Astrocyte (in vitro differentiated cells and primary cell): ENCODE measurements around the gene PKD1L1. TPM values are rescaled to one million over a fixed set of nuclear protein-coding genes. Genes with fewer than 3 reads are reported as not detected.

Experiments used
- DNase-seq: peaks from one replicate; pipeline ENCODE4 v3.0.0-alpha.2; 2010; ENCODE audit warnings: low read depth
- FAIRE-seq: peaks from 2 replicates; lab custom pipeline; 2011; peaks lifted over from hg19 to GRCh38; lab: Jason Lieb, UNC
- H2AFZ ChIP-seq: 2 replicates; pipeline ENCODE4 v1.6.0; 2012; ENCODE audit warnings: low read depth, low read length, inconsistent platforms
- H3K27ac ChIP-seq: 2 replicates; pipeline ENCODE4 v1.5.1; 2011; ENCODE audit warnings: low read depth, low read length, inconsistent platforms
- H3K27me3 ChIP-seq: 2 replicates; pipeline ENCODE4 v1.6.0; 2011; ENCODE audit warnings: low read length, inconsistent platforms; ENCODE audit not compliant: insufficient read depth
- H3K36me3 ChIP-seq: 2 replicates; pipeline ENCODE4 v1.5.1; 2011; ENCODE audit warnings: low read length, inconsistent platforms; ENCODE audit not compliant: insufficient read depth
- H3K4me1 ChIP-seq: 2 replicates; pipeline ENCODE4 v1.5.1; 2011; ENCODE audit warnings: low read length, inconsistent platforms; ENCODE audit not compliant: insufficient read depth
- H3K4me2 ChIP-seq: 2 replicates; pipeline ENCODE4 v1.6.0; 2012; ENCODE audit warnings: low read length, inconsistent platforms
- H3K4me3 ChIP-seq: 2 replicates; pipeline ENCODE4 v1.5.1; 2011; ENCODE audit warnings: low read depth, mild to moderate bottlenecking, low read length, inconsistent platforms; ENCODE audit not compliant: insufficient read depth
- H3K79me2 ChIP-seq: 2 replicates; pipeline ENCODE4 v1.6.0; 2012; ENCODE audit warnings: mild to moderate bottlenecking, low read length, inconsistent platforms; ENCODE audit not compliant: insufficient read depth
- H3K9ac ChIP-seq: 2 replicates; pipeline ENCODE4 v1.6.0; 2012; ENCODE audit warnings: mild to moderate bottlenecking, low read length, inconsistent platforms
- H3K9me3 ChIP-seq: 2 replicates; pipeline ENCODE4 v1.5.1; 2012; ENCODE audit warnings: low read depth, mild to moderate bottlenecking, low read length, inconsistent platforms; ENCODE audit not compliant: insufficient read depth
- H4K20me1 ChIP-seq: 2 replicates; pipeline ENCODE4 v1.6.0; 2012; ENCODE audit warnings: low read length, inconsistent platforms; ENCODE audit not compliant: insufficient read depth
- H3K27ac Mint-ChIP-seq: one replicate; pipeline ENCODE4 v1.8.0; 2021; ENCODE audit warnings: mild to moderate bottlenecking, mixed read lengths; ENCODE audit not compliant: unreplicated experiment
- H3K27me3 Mint-ChIP-seq: one replicate; pipeline ENCODE4 v1.8.0; 2021; ENCODE audit warnings: low read depth, mixed read lengths; ENCODE audit not compliant: unreplicated experiment
- H3K36me3 Mint-ChIP-seq: one replicate; pipeline ENCODE4 v1.8.0; 2021; ENCODE audit warnings: low read depth, mixed read lengths; ENCODE audit not compliant: unreplicated experiment
- H3K4me1 Mint-ChIP-seq: one replicate; pipeline ENCODE4 v1.8.0; 2021; ENCODE audit warnings: low read depth, mixed read lengths; ENCODE audit not compliant: unreplicated experiment
- H3K4me3 Mint-ChIP-seq: one replicate; pipeline ENCODE4 v1.8.0; 2021; ENCODE audit warnings: mild to moderate bottlenecking, moderate library complexity, mixed read lengths; ENCODE audit not compliant: unreplicated experiment
- H3K9me3 Mint-ChIP-seq: one replicate; pipeline ENCODE4 v1.8.0; 2021; ENCODE audit warnings: mild to moderate bottlenecking, mixed read lengths; ENCODE audit not compliant: unreplicated experiment
- CTCF ChIP-seq: IDR thresholded peaks from 2 replicates; pipeline ENCODE4 v1.5.1; 2011; ENCODE audit warnings: low read depth, mild to moderate bottlenecking, inconsistent platforms, low read length, moderate library complexity; ENCODE audit not compliant: insufficient read depth
- EZH2 ChIP-seq: IDR thresholded peaks from 2 replicates; pipeline ENCODE4 v1.6.1; 2012; ENCODE audit warnings: mild to moderate bottlenecking, low read length, inconsistent platforms; ENCODE audit not compliant: insufficient read depth
- total RNA-seq: library from RNA; stranded (reverse); gene quantifications from 2 replicates; pipeline ENCODE4 v1.2.1, GENCODE V29; 2021

Gene PKD1L1
- total RNA-seq, 1 donor from 2014 or later, result 0.39 TPM

GRCh38 chr7:47751043-47751442 lies 197.2 kb downstream of the PKD1L1 start:
- Histone ChIP-seq H3K79me2 (no peaks in the 10 kb centered on the region), H3K36me3 (no peaks in the 10 kb centered on the region), H4K20me1 (no peaks in the 10 kb centered on the region), H2AFZ (no peak overlapping the region), H3K27ac (no peak overlapping the region), H3K4me2 (no peak overlapping the region), H3K9ac (no peak overlapping the region), H3K9me3 (no peaks in the 10 kb centered on the region), H3K27me3 (no peaks in the 10 kb centered on the region), H3K4me3 (no peak overlapping the region), H3K4me1 (no peaks in the 10 kb centered on the region)
- H3K36me3 Mint-ChIP-seq, result no peaks in the 10 kb centered on the region
- peaks cover 16% of the 10 kb centered on the region for H3K27me3 Mint-ChIP-seq
- no peak for FAIRE-seq
- H3K27ac Mint-ChIP-seq, result no peak overlapping the region
- TF ChIP-seq EZH2 (no peak), CTCF (no peak)
- peaks cover 3% of the 10 kb centered on the region for H3K9me3 Mint-ChIP-seq
- H3K4me3 Mint-ChIP-seq, result no peak overlapping the region
- no peak for DNase-seq
- no peaks in the 10 kb centered on the region for H3K4me1 Mint-ChIP-seq

- Histone ChIP-seq H3K79me2 (no peaks in the 10 kb centered on the region), H2AFZ (no peak overlapping the region), H3K36me3 (no peaks in the 10 kb centered on the region), H3K4me2 (no peak overlapping the region), H3K27ac (no peak overlapping the region), H3K9ac (no peak overlapping the region), H3K4me3 (no peak overlapping the region), H3K9me3 (no peaks in the 10 kb centered on the region), H4K20me1 (no peaks in the 10 kb centered on the region), H3K27me3 (no peaks in the 10 kb centered on the region), H3K4me1 (peaks cover 7% of the 10 kb centered on the region)
- Mint-ChIP-seq H3K4me3 (no peak overlapping the region), H3K27me3 (peaks cover 16% of the 10 kb centered on the region), H3K27ac (no peak overlapping the region), H3K36me3 (no peaks in the 10 kb centered on the region), H3K4me1 (no peaks in the 10 kb centered on the region), H3K9me3 (no peaks in the 10 kb centered on the region)
- TF ChIP-seq EZH2 (no peak), CTCF (no peak)
- no peak for DNase-seq
- no peak for FAIRE-seq
Observed at GRCh38 chr7:47748041-47748440, 200.2 kb downstream of the PKD1L1 start.

GRCh38 chr7:47747160-47747559 lies 201.1 kb downstream of the PKD1L1 start:
- Histone ChIP-seq H3K79me2 (no peaks in the 10 kb centered on the region), H4K20me1 (no peaks in the 10 kb centered on the region), H3K9ac (no peak overlapping the region), H3K9me3 (no peaks in the 10 kb centered on the region), H2AFZ (no peak overlapping the region), H3K27me3 (no peaks in the 10 kb centered on the region), H3K4me3 (no peak overlapping the region), H3K36me3 (no peaks in the 10 kb centered on the region), H3K27ac (no peak overlapping the region), H3K4me1 (peaks cover 7% of the 10 kb centered on the region), H3K4me2 (no peak overlapping the region)
- DNase-seq (no peak), FAIRE-seq (no peak)
- H3K4me3 Mint-ChIP-seq, result no peak overlapping the region
- no peaks in the 10 kb centered on the region for H3K4me1 Mint-ChIP-seq
- H3K9me3 Mint-ChIP-seq, result no peaks in the 10 kb centered on the region
- H3K36me3 Mint-ChIP-seq, result no peaks in the 10 kb centered on the region
- TF ChIP-seq CTCF, result no peak
- TF ChIP-seq EZH2, result no peak
- no peak overlapping the region for H3K27ac Mint-ChIP-seq
- H3K27me3 Mint-ChIP-seq, result peaks cover 16% of the 10 kb centered on the region
